Mucosa of gallbladder (tissue), 1 donor: Measurements from ENCODE around the gene KDM4C. TPM values are rescaled to one million over a fixed set of nuclear protein-coding genes. Genes with fewer than 3 reads are reported as not detected.

Experiments used
- DNase-seq: peaks from one replicate; pipeline ENCODE4 v3.0.0-alpha.2; 2020; ENCODE audit warnings: low spot score
- total RNA-seq: library from RNA; stranded (reverse); gene quantifications from one replicate; pipeline ENCODE4 v1.2.1, GENCODE V29; 2021
- donor health status: DM: no; HTN: no; CAD: no.

The KDM4C gene
- total RNA-seq, 1 donor from 2014 or later: 43.1 TPM

- no peak for DNase-seq
These were observed 382.6 kb downstream of the KDM4C start for GRCh38 chr9:7140401-7140800.

GRCh38 chr9:7143645-7144200 lies 385.9 kb downstream of the KDM4C start:
- DNase-seq: no peak

- no peak for DNase-seq
These were observed 386.7 kb downstream of the KDM4C start for GRCh38 chr9:7144265-7145046.

- no peak for DNase-seq
These were observed 387.7 kb downstream of the KDM4C start for GRCh38 chr9:7145361-7146069.

- no peak for DNase-seq
These were observed 388.8 kb downstream of the KDM4C start for GRCh38 chr9:7146582-7146981.

GRCh38 chr9:7147121-7148090 lies 389.6 kb downstream of the KDM4C start:
- DNase-seq: no peak

GRCh38 chr9:7148243-7148765 lies 390.5 kb downstream of the KDM4C start:
- no peak for DNase-seq

GRCh38 chr9:7149258-7149657 lies 391.5 kb downstream of the KDM4C start:
- DNase-seq: no peak

GRCh38 chr9:7150153-7150890 lies 392.5 kb downstream of the KDM4C start:
- DNase-seq: no peak

- no peak for DNase-seq
These were observed 395.4 kb downstream of the KDM4C start for GRCh38 chr9:7153134-7153533.

GRCh38 chr9:7153566-7153965 lies 395.8 kb downstream of the KDM4C start:
- no peak for DNase-seq

- no peak for DNase-seq
These were observed 396.3 kb downstream of the KDM4C start for GRCh38 chr9:7154003-7154619.

GRCh38 chr9:7154650-7155049 lies 396.9 kb downstream of the KDM4C start:
- DNase-seq: no peak

GRCh38 chr9:7161469-7161868 lies 403.7 kb downstream of the KDM4C start:
- DNase-seq: no peak

GRCh38 chr9:7163932-7164331 lies 406.2 kb downstream of the KDM4C start:
- DNase-seq: no peak

- DNase-seq: no peak
These were observed 406.9 kb downstream of the KDM4C start for GRCh38 chr9:7164440-7165330.

GRCh38 chr9:7165331-7165975 lies 407.7 kb downstream of the KDM4C start:
- DNase-seq: no peak

- no peak for DNase-seq
These were observed 408.3 kb downstream of the KDM4C start for GRCh38 chr9:7166074-7166473.
